GM12864 (cell line): ENCODE results near the gene SMC1B.

Experiments
- DNase-seq: peaks from one replicate; pipeline ENCODE4 v3.0.0-alpha.2; 2011; ENCODE audit warnings: low read depth
- H3K4me3 ChIP-seq: 2 replicates; pipeline ENCODE4 v1.5.1; 2011; ENCODE audit warnings: mild to moderate bottlenecking, low read depth, low read length, control low read depth
- TF ChIP-seq, protein P1 (sequence below): IDR thresholded peaks from 2 replicates; pipeline ENCODE4 v1.5.1; 2011; ENCODE audit warnings: low read depth, mild to moderate bottlenecking, moderate library complexity, low read length, control low read depth, inconsistent platforms; ENCODE audit errors: missing control alignments

Gene SMC1B

DNA sequence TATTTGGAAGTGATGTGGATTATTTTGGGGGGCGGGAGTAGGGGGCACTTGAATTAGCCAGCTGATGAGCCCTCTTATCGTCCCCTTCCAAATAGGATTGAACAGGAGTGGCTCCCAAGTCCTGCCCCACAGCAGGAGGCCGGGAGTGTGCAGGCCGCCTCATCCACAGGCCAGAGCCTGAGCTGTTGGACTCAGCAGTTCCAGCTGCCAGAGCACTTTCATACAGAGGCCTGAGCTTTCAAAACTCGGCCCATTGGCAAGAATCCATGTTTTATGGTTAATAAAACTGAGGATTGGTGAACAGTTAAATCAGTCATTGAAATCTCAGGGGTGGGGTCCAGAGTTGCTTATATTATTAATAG is 94.1 kb downstream of the SMC1B start:
- DNase-seq: no peak
- TF ChIP-seq, protein P1, sequence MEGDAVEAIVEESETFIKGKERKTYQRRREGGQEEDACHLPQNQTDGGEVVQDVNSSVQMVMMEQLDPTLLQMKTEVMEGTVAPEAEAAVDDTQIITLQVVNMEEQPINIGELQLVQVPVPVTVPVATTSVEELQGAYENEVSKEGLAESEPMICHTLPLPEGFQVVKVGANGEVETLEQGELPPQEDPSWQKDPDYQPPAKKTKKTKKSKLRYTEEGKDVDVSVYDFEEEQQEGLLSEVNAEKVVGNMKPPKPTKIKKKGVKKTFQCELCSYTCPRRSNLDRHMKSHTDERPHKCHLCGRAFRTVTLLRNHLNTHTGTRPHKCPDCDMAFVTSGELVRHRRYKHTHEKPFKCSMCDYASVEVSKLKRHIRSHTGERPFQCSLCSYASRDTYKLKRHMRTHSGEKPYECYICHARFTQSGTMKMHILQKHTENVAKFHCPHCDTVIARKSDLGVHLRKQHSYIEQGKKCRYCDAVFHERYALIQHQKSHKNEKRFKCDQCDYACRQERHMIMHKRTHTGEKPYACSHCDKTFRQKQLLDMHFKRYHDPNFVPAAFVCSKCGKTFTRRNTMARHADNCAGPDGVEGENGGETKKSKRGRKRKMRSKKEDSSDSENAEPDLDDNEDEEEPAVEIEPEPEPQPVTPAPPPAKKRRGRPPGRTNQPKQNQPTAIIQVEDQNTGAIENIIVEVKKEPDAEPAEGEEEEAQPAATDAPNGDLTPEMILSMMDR: no peak
- peak overlapping the region; percentile 4; the same call in 1 of the 2 replicates for H3K4me3 ChIP-seq

DNA sequence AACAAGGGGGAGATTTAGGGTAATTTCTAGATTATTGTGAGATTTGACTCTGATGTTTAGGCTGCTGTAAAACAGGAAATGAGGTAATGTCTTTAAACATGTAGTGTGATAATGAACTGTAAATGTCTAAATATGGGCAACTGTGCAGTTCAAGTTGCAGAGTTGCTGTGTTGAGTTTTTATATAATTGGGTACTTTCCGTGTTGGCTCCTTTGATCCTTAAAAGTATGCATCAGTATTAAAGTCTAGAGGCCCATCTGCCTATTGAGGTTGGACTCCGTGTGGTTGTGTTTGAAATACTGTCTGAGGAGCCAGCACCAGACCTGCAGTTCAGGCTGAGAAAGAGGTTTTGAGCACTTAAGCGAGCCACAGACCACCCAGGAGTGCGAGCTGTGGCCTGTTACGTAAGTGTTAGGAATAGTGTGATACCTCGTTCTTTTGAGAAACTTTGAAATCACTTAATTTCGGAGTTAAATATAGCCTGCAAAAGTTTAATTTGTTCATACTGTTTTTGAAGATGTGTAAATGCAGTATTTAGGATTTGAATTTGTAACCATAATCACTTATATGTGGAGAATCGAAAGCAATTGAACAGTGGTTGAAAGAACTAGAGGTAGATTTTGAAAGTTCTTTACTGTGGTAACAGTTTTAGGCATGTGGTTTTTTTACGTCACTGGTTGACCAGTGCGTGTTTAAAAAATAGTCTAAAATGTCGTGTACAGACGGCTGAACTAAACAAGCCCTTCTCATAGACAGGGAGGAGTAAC is 94.7 kb downstream of the SMC1B start:
- H3K4me3 ChIP-seq: peak overlapping the region; percentile 22; the same call in 1 of the 2 replicates
- DNase-seq: no peak

DNA sequence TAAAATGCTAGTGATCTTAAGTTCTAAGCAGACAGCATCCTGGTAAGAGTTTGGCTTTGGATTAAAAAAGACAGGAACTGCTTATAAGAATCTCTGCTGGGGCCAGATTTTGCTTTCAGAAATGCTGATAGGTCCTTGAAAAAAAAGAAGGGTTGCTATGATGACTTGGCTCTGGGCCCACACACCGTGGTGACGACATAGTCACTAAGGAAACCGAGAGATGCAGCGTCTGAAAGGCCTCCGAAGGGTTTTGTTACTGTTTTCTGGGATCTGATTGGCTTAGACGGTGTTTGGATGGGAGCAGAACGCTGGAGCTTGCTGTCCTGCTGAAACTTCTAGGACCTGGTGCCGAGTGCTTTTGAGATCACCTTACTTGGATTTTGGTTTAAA is 95.2 kb downstream of the SMC1B start:
- DNase-seq: peak; percentile 61

More for the DNA sequence above, 94.7 kb downstream of the SMC1B start:
- TF ChIP-seq, protein P1: no peak

DNA sequence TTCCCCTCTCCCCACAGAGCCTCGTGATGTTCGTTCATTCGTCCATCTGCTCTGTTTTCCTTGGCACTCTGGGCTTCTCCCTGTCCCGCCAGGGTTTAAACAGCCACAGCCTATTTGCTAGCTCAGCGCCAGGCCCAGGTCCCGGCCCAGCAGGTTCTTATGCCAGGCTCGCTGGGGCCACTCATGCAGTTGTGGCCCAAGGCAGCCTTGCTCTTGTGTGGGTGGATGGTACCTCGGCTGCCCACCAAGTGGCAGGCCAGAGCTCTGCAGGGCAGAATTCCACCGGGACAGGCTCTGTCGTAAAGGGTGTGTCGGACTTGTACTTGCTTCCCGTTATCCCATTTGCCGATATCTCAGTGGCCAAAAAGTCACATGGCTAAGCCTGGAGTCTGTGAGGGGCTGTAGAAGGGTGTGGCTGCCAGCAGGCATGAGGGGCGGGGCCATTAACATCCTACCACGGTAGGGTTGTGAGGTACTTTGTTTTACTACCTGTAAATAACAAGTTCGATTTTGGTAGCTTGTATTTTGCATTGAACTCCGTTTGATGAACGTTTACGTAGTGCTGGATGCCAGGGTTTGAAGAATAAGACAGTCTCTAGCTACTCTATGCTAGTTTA is 95.7 kb downstream of the SMC1B start:
- TF ChIP-seq, protein P1: peak; percentile 23
- H3K4me3 ChIP-seq: no peak overlapping the region
- DNase-seq: no peak

More for the DNA sequence above, 95.2 kb downstream of the SMC1B start:
- TF ChIP-seq, protein P1: no peak
- H3K4me3 ChIP-seq: peak overlapping the region; percentile 22; the same call in 1 of the 2 replicates

DNA sequence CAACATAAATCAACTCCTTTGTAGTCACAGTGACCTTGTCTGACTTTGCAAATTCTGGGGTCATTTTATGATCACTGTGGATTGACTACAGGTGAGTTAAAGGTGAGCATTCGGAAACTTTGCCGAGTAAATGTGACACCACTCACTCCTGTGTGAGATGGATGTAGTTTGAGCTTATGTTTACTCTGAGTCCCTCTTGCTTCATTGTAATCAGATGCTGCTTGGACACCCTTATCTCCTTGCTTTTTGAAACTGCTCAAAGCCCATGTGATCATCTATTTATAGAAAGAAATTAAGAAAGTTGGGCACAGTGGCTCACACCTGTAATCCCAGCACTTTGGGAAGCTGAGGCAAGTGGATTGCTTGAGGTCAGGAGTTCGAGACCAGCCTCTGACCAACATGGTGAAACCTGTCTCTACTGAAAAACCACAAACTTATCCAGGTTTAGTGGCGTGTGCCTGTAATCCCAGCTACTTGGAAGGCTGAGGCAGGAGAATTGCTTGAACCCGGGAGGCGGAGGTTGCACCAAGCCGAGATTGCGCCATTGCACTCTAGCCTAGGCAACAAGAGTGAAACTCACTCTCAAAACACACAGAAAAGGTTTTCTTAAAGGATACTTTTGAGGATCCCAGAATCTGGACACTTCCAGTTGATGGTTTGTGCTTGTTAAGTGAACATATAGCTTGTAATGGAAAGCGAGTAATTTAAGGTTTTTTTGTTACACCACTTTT is 96.4 kb downstream of the SMC1B start:
- TF ChIP-seq, protein P1: no peak
- no peak overlapping the region for H3K4me3 ChIP-seq
- no peak for DNase-seq

DNA sequence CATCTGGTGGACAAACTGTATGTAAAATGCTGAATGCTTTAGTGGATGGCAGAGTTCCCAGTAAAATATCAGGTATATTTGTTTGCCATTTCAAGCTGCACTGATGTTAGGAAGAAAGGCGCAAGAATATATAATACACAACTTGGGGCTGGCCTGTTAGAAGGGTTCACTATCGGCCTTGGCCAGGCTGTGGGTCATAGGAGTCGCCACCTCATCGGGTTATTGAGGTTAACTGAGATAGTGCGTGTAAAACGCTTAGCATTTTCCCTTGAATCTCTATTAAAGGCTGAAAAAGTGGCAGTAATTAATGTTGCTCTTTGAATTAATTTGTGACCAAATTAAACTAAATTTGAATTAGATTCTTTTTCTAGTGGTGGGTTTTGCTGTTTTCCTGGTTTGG is 98.6 kb downstream of the SMC1B start:
- no peak overlapping the region for H3K4me3 ChIP-seq
- TF ChIP-seq, protein P1: no peak
- DNase-seq: no peak
